ENCODE measurements around the gene PLAAT2.
"Not testable (repeated sequence)": the region's sequence is repeated elsewhere in the genome, so short reads cannot be mapped to it uniquely, and the experiment has no call there.

- TF ChIP-seq CTCF, POLR2A (IDR thresholded peaks at IDR 0.05): not testable (repeated sequence)
Measured at GRCh38 chr11:63581224-63581623, 18.0 kb upstream of the PLAAT2 start.
